Heart left ventricle (tissue), 16 donors: ENCODE data around the gene IL37. TPM values are rescaled to one million over a fixed set of nuclear protein-coding genes. Genes with fewer than 3 reads are reported as not detected.

Experiments
- ATAC-seq, 4 donors: fragments of 200-7000 bp; cut with Tn5 transposase; one replicate each; pipeline ENCODE4 v1.9.1; 2020 to 2022; ENCODE audit warnings: moderate library complexity in 4 of 4, mild to moderate bottlenecking in 3 of 4, moderate number of reproducible peaks in 1 of 4
- DNase-seq, 5 donors: peaks; one replicate each; pipeline ENCODE4 v3.0.0-alpha.2; 2020
- H3K27ac ChIP-seq, 12 donors: fragments of 200-600 bp; sonication (generic) in 4 of 12; one replicate each; pipeline versions ENCODE4 v1.5.0 to v1.8.0; 2016 to 2022; ENCODE audit warnings: mild to moderate bottlenecking in 2 of 12
- H3K27me3 ChIP-seq, 9 donors: fragments of 200-600 bp; sonication (generic) in 2 of 9; one replicate each; pipeline versions ENCODE4 v1.5.1 to v1.8.0; 2016 to 2022; ENCODE audit warnings: mild to moderate bottlenecking in 3 of 9
- H3K36me3 ChIP-seq, 9 donors: fragments of 200-600 bp; sonication (generic) in 2 of 9; one replicate each; pipeline versions ENCODE4 v1.5.0 to v1.8.0; 2018 to 2022; ENCODE audit warnings: mild to moderate bottlenecking in 2 of 9
- H3K4me1 ChIP-seq, 12 donors: fragments of 200-600 bp; sonication (generic) in 4 of 12; one replicate each; pipeline versions ENCODE4 v1.5.0 to v1.8.0; 2016 to 2022; ENCODE audit warnings: mild to moderate bottlenecking in 3 of 12
- H3K4me3 ChIP-seq, 12 donors: fragments of 200-600 bp; sonication (generic) in 4 of 12; one replicate each; pipeline versions ENCODE4 v1.5.0 to v1.8.0; 2017 to 2022; ENCODE audit warnings: mild to moderate bottlenecking in 9 of 12, moderate library complexity in 4 of 12
- H3K9me3 ChIP-seq, 12 donors: fragments of 200-600 bp; sonication (generic) in 4 of 12; one replicate each; pipeline versions ENCODE4 v1.5.0 to v1.8.0; 2016 to 2022; ENCODE audit warnings: mild to moderate bottlenecking in 1 of 12
- CTCF ChIP-seq, 12 donors: fragments of 200-600 bp; sonication (generic) in 4 of 12; IDR thresholded peaks; one replicate each; pipeline versions ENCODE4 v1.5.0 to v1.8.0; 2018 to 2022; ENCODE audit warnings: antibody characterized with exemption in 12 of 12, mild to moderate bottlenecking in 5 of 12
- POLR2A ChIP-seq, 2 donors: fragments of 450-650 bp; IDR thresholded peaks; one replicate each; pipeline ENCODE4 v1.6.1; 2017; ENCODE audit warnings: antibody characterized with exemption in 2 of 2, mild to moderate bottlenecking in 2 of 2, moderate library complexity in 2 of 2
- WGBS, 4 donors: extraction: QIAGEN DNeasy Blood & Tissue Kit in 2 of 4; methylation state at CpG; one replicate each; pipeline versions ENCODE4 v1.1.5 to v1.1.7; 2013 to 2018; 5-methylcytosine and 5-hydroxymethylcytosine counted together
- intact Hi-C, 10 donors: fragments of 100-400 bp; cut with DNase I; formaldehyde crosslinking; loops; one replicate each; pipeline versions ENCODE4 v1.11.1 to v1.14.2; 2022
- polyA plus RNA-seq, 2 donors: library from polyadenylated mRNA; stranded (reverse); fragments of 200-250 nt; gene quantifications; one replicate each; pipeline ENCODE4 v1.2.3, GENCODE V29; 2013
- total RNA-seq, 9 donors: library from RNA; depleted of rRNA in 2 of 9; stranded (reverse); fragments of >200 nt in 2 of 9; fragmentation: NEBNext Ultra II Directional in 3 of 9; extraction: Animal tissue kit (Norgen Biotek cat#: 25700) in 3 of 9; gene quantifications; one replicate each; pipeline versions ENCODE4 v1.1.0 to v1.2.4, GENCODE V29; 2016 to 2023
- donor health status: ischemic (EF 13 %, LVEDD 7.1; RV severe dilation, severe dysfunction).
- donor health status: healthy with polysubstance abuse.
- donor health status: DM: no; HTN: yes; CAD: no.
- donor health status: DM: no; HTN: no; CAD: no.
- donor health status: ischemic (EF 25% LVEDD 6.9; RV normal size, moderate dysfunction).
- donor health status: ischemic (EF 25% LVEDD 5.7; RV mildly dilated, moderate dysfunction).
- donor health status: healthy.
- donor health status: DM: yes; HTN: yes; CAD: no.
- donor health status: ischemic (EF 35%, LVEDD 5.7; RV mildly dilated, moderate dysfunction).
- donor health status: nonischemic (EF 11% LVEDD 7.7; RV severe dilation, severe dysfunction).
- donor health status: DM: yes; HTN: yes; CAD: no.
- donor health status: PGD.
- donor health status: ischemic (EF 29% LVEDD 5.4; RV normal size, mild dysfunction).
- donor health status: nonischemic (EF 23%, LVEDD 6.1; RV moderate dilation, normal function).

IL37 gene
- total and polyA plus RNA-seq, 11 donors, result not detected

- Histone ChIP-seq H3K9me3 (no peaks in the 10 kb centered on the region), H3K4me3 (no peak overlapping the region), H3K4me1 (peaks cover 0 to 17% (median 0%) of the 10 kb centered on the region in 12 donors), H3K36me3 (no peaks in the 10 kb centered on the region), H3K27me3 (peaks cover 0 to 12% (median 0%) of the 10 kb centered on the region in 9 donors), H3K27ac (no peak overlapping the region)
- DNase-seq, result no peak
- no peak for ATAC-seq
- intact Hi-C loops, result no loop called here
- no peak for TF ChIP-seq CTCF (IDR thresholded peaks at IDR 0.05)
- no peak for TF ChIP-seq POLR2A (IDR thresholded peaks at IDR 0.05)
- 85 to 96% (median 94%) methylated on average over 3 of the region's 3 CpGs for WGBS, 4 donors
Observed at GRCh38 chr2:112876257-112876970, 34.6 kb upstream of the IL37 start.

GRCh38 chr2:112876971-112877361, 34.0 kb upstream of the IL37 start:
- DNase-seq (no peak), ATAC-seq (no peak)
- H3K9me3 ChIP-seq, result no peaks in the 10 kb centered on the region
- H3K4me3 ChIP-seq, result no peak overlapping the region
- no peaks in the 10 kb centered on the region for H3K36me3 ChIP-seq
- H3K27me3 ChIP-seq, result peaks cover 0 to 11% (median 0%) of the 10 kb centered on the region in 9 donors
- WGBS, 4 donors, result 87 to 95% (median 89%) methylated on average over 4 of the region's 4 CpGs
- H3K27ac ChIP-seq, result no peak overlapping the region
- intact Hi-C loops, result no loop called here
- no peak for TF ChIP-seq POLR2A (IDR thresholded peaks at IDR 0.05)
- TF ChIP-seq CTCF (IDR thresholded peaks at IDR 0.05), result no peak
- H3K4me1 ChIP-seq, result peaks cover 0 to 22% (median 0%) of the 10 kb centered on the region in 12 donors

- Histone ChIP-seq H3K4me3 (no peak overlapping the region), H3K27me3 (peaks cover 0 to 11% (median 0%) of the 10 kb centered on the region in 9 donors), H3K27ac (no peak overlapping the region), H3K4me1 (peaks cover 0 to 22% (median 0%) of the 10 kb centered on the region in 12 donors), H3K9me3 (no peaks in the 10 kb centered on the region), H3K36me3 (no peaks in the 10 kb centered on the region)
- TF ChIP-seq POLR2A (IDR thresholded peaks at IDR 0.05) (no peak), CTCF (IDR thresholded peaks at IDR 0.05) (no peak)
- WGBS, 4 donors, result 88 to 97% (median 94%) methylated on average over 6 of the region's 6 CpGs
- DNase-seq, result no peak
- intact Hi-C loops, result no loop called here
- no peak for ATAC-seq
Observed at GRCh38 chr2:112877423-112877822, 33.5 kb upstream of the IL37 start.

- Histone ChIP-seq H3K27me3 (peaks cover 0 to 11% (median 0%) of the 10 kb centered on the region in 9 donors), H3K4me3 (no peak overlapping the region), H3K36me3 (no peaks in the 10 kb centered on the region), H3K9me3 (no peaks in the 10 kb centered on the region), H3K4me1 (peaks cover 0 to 22% (median 0%) of the 10 kb centered on the region in 12 donors), H3K27ac (no peak overlapping the region)
- DNase-seq, result no peak
- 84 to 94% (median 91%) methylated on average over 6 of the region's 6 CpGs for WGBS, 4 donors
- no peak for ATAC-seq
- intact Hi-C loops, result loop anchor here in 6 of 10 donors (5.0 to 10.0 kb wide), 3 partner anchors 125 to 132 kb away; no protein-coding TSS in a partner anchor
- no peak for TF ChIP-seq CTCF (IDR thresholded peaks at IDR 0.05)
- TF ChIP-seq POLR2A (IDR thresholded peaks at IDR 0.05), result no peak
Observed at GRCh38 chr2:112879491-112880041, 31.4 kb upstream of the IL37 start.
